ENCODE data around the gene NUP54. TPM values are rescaled to one million over a fixed set of nuclear protein-coding genes. Genes with fewer than 3 reads are reported as not detected.

NUP54 gene
- 28.6 and 45.5 TPM in 2 replicates for total RNA-seq

DNA sequence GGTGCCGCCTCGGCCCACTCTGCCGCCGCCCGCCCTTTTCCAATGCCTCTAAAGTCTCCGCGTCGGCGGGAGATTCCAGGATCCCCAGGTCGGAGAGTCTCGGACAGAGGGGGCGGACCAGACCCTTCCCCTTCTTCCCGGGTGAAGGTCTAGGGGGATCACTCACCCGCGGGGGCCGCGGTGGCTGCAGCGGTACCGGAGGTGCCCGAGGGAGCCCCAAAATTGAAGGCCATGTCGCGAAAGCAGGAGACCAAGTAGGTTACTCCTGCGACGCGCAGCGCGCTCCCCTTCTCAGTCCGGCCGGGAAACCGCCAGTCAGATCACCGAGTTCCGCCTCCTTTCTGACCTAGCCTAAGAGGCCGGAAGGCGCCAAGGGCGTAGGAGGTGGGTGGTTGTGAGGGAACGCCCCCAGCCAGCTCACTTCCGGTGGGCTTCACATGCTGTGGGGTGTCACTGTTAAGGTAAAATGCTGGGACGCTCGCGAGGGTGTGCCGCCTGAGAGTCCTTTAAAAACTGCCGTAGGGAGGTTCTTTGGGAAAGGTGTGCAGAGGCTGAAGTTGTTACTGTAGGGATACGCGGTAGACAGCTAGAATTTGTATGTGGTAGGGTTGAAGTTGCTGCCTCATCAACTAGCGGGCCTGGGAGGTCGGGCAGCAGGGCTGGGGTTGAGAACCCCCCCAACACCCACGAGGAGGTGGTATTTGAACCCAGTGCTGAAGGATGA is at the start of gene NUP54:
NUP54 (minus strand) TSS at position 256 of the 724 bp plus-strand sequence; CDS start at position 233, 23 bp downstream.

GRCh38 chr4:76074468-76074867 is 73.7 kb downstream of the NUP54 start, which contains the start of gene ART3:
TSS of gene ART3 (plus strand) at chr4:76074709. CDS start at chr4:76075890, 1,181 bp downstream.

Other genes with a start within 250 kb of the NUP54 start
- gene PPEF2, start 245.9 kb downstream of the NUP54 start, total RNA-seq = 0.13 TPM in 1 of 2 replicates, not detected in the other
- 21.6 and 39.8 TPM in 2 replicates for gene NAAA, start 207.4 kb downstream of the NUP54 start, total RNA-seq
- 16.6 and 17.9 TPM in 2 replicates for gene SDAD1, start 157.5 kb downstream of the NUP54 start, total RNA-seq
- not detected in 2 replicates for gene CXCL9, start 140.9 kb downstream of the NUP54 start, total RNA-seq
- not detected in 2 replicates for gene CXCL10, start 124.9 kb downstream of the NUP54 start, total RNA-seq
- gene CXCL11, start 112.3 kb downstream of the NUP54 start, total RNA-seq = not detected in 2 replicates
- not detected in 2 replicates for gene ART3, start 73.7 kb downstream of the NUP54 start, total RNA-seq
- gene SCARB2, start 65.4 kb upstream of the NUP54 start, total RNA-seq = 64.2 and 115 TPM in 2 replicates
- 0.51 and 3.3 TPM in 2 replicates for gene FAM47E, start 103.3 kb upstream of the NUP54 start, total RNA-seq
- 2.0 and 3.4 TPM in 2 replicates for gene STBD1, start 158.3 kb upstream of the NUP54 start, total RNA-seq